ENCODE data around the gene SDC3. TPM values are rescaled to one million over a fixed set of nuclear protein-coding genes. Genes with fewer than 3 reads are reported as not detected.

Gene SDC3
- total RNA-seq, 2 experiments from 2014 or later: 0.23 to 0.31 TPM

DNA sequence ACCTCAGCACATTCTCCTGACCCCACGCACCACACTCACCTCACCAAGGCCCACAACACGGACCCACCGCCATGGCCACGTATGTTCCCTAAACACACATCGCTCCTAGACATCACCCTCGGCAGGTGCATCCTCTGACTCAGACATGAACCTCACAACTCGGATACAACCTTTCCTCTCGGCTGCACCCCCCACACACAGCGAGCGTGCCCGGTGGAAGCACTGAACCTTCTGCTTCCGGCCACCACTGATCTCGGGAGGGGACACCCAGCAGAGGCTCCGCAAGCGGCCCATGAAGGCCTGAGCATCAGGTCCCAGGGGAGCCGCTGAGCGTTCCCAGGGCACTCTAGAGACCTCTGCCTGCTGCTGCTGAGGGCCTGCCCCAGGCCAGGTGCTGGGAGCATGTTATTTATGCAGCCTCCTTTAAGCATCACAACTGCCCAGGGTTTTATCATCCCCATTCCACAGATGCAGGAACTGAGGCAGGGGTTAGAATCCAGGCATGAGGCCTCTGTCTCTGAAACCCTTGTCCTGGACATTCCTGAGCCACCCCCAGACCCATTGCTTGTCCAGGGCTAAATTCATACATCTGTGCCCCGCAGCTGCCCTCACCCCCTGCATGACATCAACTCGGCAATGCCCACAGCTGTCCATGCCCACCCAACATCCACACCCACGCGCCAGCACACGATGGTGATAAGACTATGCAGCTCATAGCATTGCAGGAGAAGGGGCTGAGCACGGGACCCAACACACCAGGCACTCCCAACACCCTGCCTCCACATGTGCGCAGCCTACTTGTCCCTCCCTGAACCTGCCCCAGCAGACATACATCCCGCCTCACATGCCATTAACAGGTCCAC is 27.0 kb downstream of the SDC3 start:
- ChIA-PET CTCF (no interaction called here), POLR2A (no interaction called here)

DNA sequence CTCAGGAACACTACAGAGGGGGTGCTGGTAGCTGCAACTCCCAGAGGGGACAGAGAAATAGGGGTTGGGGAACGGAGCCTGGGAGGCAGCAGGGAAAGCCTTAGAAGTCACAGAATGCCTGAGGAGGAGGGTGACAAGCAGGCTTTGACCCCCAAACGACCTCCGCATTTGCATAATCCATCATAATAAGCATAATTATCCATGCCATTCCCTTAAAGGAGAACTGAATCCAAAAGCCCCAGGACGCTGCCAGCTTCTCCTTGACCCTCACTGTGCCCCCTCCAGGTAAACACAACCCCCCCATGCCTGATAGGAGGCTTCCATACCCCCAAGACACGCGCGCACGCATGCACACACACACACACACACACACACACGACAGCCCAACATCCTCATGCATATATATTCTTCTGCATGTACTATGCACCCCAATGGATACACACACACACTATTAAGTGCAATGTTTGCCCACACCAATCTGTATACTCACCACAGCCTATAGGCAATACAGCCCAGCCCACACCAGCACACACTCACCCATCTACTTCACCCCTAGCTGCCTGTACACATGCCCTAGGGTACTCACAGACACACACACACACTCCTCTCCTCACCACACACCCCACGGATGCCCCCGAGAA is 27.8 kb downstream of the SDC3 start:
- ChIA-PET CTCF (no interaction called here), POLR2A (no interaction called here)

GRCh38 chr1:30879940-30880677 is 28.4 kb downstream of the SDC3 start:
- ChIA-PET POLR2A (no interaction called here), CTCF (no interaction called here)

DNA sequence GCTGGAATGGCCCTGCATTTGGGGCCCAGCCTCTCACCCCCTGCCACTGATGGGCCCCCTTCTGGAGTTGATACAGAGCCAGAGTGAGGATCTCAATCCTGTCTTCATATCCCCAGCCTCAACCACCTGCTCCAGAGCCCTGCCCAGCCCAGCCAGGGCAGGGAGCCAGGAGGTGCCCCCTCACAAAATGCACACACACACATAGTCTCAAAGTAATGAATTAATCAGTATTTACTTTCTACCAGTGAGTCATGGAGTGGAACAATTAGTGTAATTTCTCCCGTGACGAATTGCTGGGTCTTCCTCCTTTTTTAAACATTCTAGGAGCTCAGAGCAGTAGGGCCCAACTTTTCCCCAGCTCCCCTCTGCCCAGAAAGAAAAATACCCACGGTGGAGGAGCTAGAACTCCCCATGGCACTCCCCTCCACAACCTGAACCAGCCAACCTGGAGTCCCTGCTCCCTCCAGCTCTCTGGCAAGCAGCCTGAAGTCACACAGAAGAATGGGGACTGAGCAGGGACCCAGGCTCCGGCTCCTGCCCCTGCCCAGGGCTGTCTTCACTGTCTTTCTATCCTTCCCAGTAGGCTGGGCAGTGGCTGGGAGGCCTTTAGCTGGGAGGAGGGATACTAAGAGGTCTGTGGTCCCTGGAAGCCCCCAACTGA is 29.3 kb downstream of the SDC3 start:
- ChIA-PET CTCF (no interaction called here), POLR2A (no interaction called here)

DNA sequence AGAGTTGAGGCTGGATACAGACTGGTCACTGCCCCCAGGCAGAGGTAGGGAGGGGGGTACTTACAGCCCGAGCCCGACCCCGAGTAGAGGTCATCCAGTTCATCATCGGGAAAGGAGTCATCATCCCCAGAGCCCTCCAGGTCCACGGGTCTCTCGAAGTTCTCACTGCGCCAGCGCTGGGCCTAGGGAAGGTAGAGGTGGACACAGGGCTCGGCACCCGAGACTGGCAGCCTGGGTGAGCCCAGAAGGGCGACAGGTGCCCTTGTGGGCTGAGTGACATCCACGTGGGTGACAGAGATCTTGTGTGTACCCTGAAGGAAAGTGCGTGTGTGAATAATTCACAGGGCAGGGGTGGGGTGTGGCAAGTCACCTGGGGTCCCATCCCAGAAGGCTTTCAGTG is 30.0 kb downstream of the SDC3 start:
- CTCF ChIA-PET: no interaction called here
- POLR2A ChIA-PET: no interaction called here

GRCh38 chr1:30878016-30878415 is 30.5 kb downstream of the SDC3 start:
- CTCF ChIA-PET: no interaction called here
- POLR2A ChIA-PET: no interaction called here

DNA sequence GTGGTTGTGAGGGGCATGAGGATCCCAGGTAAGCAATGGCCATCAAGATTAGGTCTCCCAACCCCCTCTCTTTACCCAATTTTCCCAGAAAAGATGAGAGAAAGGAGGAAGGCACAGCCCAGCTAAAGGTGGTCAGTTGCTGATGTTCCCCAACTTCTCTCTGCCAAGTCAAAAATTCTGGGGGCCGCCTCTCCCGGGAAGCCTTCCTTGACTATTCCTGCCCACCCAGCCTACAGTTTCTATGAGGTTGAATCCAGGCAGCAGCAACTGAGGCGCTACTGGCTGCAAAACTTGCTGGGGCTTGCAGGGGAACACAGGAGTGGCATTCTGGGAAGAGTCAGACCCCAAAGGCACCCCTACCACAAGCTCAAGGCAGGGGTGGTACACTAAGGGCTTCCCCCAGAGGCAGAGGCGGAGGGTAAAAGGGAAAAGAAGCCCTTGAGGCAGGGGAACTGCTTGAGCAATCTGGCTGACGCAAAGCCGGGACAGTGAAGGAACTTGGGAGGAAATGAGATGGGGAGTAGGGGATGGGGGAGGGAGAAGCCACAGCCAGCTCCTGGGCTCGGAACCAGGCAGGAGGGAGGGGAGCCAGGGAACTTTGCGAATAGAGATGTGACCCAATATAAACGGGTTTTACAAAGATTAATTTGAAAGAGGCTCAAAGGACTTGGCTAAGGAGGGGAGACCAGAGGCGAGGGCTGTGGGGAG is 31.2 kb downstream of the SDC3 start:
- CTCF ChIA-PET: no interaction called here
- POLR2A ChIA-PET: no interaction called here

DNA sequence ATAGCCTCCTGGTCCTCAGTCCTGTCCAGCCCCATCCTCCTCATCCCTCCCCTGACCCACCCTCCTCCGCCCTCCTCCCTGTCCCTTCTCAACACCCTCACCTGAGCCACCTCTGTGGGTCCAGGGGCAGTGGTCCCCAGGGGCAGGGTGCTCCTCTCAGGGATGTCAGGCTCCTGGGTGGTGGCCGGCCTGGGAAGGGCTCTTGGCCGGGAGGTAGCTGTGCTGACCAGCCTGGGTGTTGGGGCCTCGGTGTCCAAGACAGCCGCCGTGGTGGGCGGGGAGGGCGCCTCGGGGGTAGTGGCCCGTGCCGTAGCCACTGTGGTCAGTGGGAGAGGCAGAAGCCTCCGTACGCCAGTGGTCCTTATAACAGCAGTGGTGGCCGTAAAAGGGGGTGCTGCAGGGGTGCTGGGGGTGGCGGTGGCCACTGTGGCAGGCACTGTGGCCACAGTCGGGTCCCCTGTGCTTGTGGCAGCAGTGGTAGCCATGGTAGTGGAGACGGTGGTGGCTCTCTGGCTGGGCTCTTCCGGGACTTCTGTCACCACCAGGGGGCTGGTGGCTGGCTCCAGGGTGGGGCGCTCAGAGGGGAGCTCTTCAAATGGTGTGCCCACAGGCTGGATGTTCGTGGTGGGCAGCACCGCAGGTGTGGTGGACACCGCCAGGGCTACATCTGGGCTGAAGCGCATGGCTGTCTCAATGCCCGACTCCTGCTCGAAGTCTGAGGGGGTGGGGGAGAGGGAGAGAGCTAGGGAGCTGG is 31.9 kb downstream of the SDC3 start:
- POLR2A ChIA-PET: no interaction called here
- CTCF ChIA-PET: interaction anchor here (0.9 kb wide), 1 partner anchor 328 kb away, joined by 3 read pairs; no protein-coding TSS in a partner anchor

- ChIA-PET POLR2A (no interaction called here), CTCF (interaction anchor here (0.9 kb wide), 1 partner anchor 329 kb away, joined by 3 read pairs; no protein-coding TSS in a partner anchor)
Measured at GRCh38 chr1:30875916-30876315, 32.6 kb downstream of the SDC3 start.

DNA sequence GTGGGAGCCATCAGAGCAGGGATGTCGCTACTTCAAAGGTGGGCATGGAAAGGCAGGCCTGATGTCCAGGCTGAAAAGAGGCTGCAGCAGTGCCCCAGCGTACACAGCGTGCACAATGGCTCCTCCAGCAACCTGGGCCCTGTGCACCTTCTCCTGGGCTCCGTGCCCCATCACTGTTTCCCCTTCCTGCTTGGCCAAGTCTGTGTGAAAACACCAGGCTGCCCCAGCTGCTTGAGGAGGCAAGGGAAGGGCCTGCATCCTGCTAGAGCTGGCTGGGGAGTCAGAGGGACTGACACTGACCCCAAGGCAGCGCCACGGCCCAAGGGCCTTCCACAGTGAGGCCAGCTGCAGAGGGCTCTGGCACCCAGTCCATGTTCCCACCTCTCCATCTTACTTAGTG is 33.4 kb downstream of the SDC3 start:
- ChIA-PET POLR2A (no interaction called here), CTCF (no interaction called here)

DNA sequence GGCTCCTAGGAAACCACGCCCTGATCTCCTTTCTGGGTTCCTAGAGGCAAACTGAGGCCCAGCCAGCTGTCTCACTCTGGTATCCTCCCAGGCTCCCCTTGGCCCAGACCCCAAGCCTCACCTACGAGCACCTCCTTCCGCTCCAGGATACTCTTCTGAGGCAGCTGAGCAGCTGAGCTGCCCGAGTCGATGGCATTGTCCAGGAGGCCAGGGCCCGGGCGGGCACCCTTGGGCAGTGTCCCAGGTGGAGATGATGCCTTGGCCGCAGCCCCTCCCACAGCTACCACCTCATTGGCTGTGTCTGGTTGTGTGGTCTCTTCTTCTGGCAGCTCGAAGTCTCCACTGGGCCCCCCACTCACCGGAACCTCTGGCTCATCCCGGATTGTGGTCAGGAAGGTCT is 34.4 kb downstream of the SDC3 start:
- CTCF ChIA-PET: no interaction called here

DNA sequence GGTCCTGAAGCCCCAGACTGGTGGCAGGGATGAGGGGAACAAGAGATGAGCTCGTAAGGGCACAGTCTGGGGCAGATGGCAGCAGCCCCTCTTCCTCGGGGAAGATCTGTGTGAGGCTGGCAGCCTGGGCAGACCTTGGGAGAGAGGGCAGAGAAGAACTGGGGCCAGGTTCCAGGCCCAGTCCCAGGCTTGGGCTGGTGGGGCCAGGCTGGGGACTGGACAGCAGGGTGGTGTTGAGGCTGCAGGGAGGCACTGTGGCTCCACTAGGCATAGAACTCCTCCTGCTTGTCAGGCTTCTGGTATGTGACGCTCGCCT is 35.7 kb downstream of the SDC3 start:
- ChIA-PET CTCF (interaction anchor here (0.5 kb wide), 1 partner anchor 93 kb away, joined by 3 read pairs; no protein-coding TSS in a partner anchor), POLR2A (no interaction called here)

More for the DNA sequence above, 34.4 kb downstream of the SDC3 start:
- POLR2A ChIA-PET: no interaction called here

- CTCF ChIA-PET: no interaction called here
- POLR2A ChIA-PET: no interaction called here
Measured at GRCh38 chr1:30872033-30872947, 36.3 kb downstream of the SDC3 start.

DNA sequence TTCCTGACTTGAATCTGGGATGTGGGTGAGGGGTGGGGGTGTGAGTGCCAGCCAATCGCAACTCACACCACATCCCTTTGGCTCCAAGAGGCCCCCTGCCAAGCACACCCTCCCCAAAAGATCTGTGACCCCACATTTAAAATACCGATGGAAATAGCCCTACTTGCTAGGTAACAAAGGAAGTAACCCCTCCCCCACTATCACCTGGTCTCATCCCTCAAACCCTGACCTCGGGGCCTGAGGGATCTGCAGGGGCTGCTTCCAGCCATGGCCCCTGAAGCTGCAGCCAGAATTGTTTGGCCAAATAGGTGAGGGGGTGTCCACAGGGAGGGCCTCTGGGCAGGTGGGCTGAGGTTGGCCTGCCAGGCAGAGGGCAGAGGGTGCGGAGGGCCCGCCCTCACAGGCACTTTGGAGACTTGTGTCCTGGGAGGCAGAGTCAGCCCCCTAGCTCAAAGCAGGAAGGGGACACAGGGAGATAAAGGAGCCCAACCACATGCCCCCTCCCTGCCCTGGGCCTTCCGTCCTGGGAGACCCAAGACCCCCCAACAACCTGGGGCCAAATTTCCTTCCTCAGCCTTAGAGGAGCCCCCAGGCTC is 37.2 kb downstream of the SDC3 start:
- POLR2A ChIA-PET: no interaction called here
- CTCF ChIA-PET: no interaction called here

DNA sequence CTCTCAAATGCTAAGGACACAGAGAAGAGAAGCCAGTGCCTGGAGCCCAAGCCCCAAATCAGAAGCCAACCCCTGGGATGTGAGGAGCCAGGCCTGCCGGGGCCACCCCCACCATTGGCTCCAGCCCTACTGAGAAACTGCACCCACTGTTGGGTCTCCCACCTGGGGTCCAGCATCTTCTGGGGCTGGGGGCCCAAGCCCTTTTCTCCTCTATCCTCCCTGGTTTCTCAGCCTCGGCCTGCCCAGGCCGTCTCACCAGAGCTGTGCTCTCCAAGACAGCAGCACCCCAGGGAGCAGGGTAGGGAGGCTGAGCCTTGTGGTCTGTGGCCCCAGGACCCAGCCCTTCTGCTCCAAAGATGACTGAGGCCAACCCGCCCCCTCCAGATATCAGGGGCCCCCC is 37.9 kb downstream of the SDC3 start:
- CTCF ChIA-PET: no interaction called here
- POLR2A ChIA-PET: no interaction called here

DNA sequence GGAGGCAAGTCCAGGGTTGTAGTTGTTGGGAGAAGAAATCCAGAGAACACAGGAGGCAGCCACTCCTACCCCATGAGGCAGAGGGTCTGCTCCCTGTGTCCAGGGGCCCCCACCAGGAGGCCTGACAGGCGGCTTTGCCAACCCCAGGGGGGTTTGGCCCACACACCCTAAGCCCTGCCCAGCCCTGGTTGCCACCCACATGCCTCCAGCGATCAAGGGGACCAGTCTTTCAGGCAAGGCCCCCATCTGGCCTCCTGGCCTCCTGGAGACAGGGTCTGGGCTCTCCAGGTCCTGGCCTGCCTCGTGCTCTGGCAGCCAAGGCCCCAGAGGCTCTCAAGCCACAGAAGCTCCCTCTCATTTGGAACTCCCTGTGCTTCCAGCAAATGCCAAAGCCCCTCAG is 38.5 kb downstream of the SDC3 start:
- POLR2A ChIA-PET: no interaction called here

GRCh38 chr1:30868833-30869435 is 39.6 kb downstream of the SDC3 start:
- ChIA-PET POLR2A (no interaction called here), CTCF (interaction anchor here (1.1 to 2.7 kb wide), 2 partner anchors 42 to 68 kb away, joined by 3 to 9 read pairs; no protein-coding TSS in a partner anchor)

More for the DNA sequence above, 38.5 kb downstream of the SDC3 start:
- CTCF ChIA-PET: no interaction called here

All from activated CD8-positive, alpha-beta memory T cell treated with anti-CD3 and anti-CD28 coated beads for 36 hours (primary cell).